HG03175 (cell line): ENCODE measurements around the gene GASK1A.
"Not testable (repeated sequence)": the region's sequence is repeated elsewhere in the genome, so short reads cannot be mapped to it uniquely, and the experiment has no call there.

Experiments
- ATAC-seq: cut with Tn5 transposase; IDR thresholded peaks from one replicate; pipeline ENCODE4 v1.9.1; 2021; ENCODE audit warnings: mild to moderate bottlenecking, moderate library complexity; ENCODE audit not compliant: unreplicated experiment

The GASK1A gene

DNA sequence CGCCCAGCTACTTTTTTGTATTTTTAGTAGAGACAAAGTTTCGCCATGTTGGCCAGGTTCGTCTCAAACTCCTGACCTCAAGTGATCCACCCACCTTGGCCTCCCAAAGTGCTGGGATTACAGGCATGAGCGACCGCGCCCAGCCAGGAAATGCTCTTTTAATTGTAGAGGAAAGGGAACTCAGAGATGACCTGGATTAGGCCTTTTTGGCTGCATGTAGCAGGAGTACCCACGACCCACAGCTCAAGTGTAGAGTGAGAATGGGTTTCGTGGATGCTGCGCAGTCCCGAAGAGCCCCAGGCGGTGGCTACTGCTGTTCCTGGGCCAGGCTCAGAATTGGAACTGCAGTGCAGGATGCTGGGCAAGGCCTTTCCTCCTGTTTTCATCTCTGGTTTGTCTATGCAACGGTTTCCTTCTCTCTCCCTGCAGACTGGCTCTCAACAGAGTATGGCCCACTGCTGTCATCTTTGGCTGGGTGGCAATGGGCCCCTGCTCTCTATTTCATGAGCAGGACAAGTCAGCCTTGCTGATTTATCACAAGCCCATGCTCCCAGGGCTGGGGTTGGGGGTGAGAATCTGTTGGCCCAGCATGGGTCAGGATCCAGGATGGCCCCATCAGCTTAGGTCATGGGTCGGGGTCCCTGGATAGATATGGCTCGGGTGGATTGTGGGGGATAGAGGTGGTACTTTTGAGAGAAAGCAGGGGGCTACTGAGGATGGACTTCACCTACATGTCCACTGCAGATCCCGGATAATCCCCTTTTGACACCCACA lies 51.2 kb downstream of the GASK1A start:
- no peak for ATAC-seq

- ATAC-seq: no peak
Observed at GRCh38 chr3:43031485-43031884, 52.4 kb downstream of the GASK1A start.

GRCh38 chr3:43031889-43032545 lies 52.9 kb downstream of the GASK1A start:
- no peak for ATAC-seq

DNA sequence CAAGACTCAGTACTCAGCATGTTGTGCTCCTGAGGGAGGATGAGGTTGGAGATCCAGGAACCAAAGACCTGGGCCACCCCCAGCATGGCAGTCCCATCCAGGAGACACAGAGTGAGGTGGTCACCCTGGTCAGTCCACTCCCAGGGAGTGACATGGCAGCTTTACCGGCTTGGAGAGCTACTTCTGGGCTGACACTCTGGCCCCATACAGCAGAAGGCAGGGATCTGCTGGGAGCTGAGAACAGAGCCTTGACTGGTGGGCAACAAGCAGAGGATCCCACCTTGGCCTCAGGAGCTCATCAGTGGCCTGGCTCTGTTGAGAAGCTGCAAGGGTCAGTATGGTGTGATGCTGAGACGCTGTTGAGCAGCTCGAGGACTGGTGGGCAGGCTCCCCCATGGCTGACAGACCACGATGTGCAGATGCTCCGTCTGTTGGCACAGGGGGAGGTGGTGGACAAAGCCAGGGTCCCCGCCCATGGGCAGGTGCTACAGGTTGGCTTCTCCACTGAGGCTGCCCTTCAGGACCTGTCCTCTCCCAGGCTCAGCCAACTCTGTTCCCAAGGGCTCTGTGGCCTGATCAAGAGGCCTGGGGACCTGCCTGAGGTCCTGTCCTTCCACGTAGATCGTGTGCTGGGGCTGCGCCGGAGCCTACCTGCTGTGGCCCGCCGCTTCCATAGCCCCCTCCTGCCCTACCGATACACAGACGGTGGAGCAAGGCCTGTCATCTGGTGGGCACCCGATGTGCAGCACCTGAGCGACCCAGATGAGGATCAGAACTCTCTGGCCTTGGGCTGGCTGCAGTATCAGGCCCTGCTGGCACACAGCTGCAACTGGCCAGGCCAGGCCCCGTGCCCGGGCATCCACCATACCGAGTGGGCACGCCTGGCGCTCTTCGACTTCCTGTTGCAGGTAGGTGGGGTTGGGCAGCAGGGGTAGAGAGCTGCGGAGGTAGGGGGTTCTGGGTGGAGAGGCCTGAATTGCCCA lies 53.8 kb downstream of the GASK1A start:
- ATAC-seq: no peak

DNA sequence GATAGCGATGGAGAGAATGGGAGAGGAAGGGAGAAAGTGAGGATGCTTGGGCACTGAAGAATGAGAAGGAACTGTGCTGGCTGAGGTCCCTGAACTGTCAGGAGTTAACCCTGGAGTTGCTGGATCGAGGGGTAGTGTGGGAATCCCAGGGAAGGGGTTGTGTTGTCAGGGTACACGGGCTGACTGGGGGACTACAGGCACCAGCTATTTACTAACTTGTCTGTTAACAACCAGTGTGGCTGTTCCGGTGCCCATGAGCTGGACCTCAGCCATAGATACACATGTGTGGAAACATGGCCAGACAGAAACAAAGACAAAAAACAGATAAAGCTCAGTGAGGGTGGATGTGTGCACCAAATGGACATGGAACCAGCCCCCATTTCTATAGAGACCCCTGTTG lies 55.1 kb downstream of the GASK1A start:
- ATAC-seq: no peak

DNA sequence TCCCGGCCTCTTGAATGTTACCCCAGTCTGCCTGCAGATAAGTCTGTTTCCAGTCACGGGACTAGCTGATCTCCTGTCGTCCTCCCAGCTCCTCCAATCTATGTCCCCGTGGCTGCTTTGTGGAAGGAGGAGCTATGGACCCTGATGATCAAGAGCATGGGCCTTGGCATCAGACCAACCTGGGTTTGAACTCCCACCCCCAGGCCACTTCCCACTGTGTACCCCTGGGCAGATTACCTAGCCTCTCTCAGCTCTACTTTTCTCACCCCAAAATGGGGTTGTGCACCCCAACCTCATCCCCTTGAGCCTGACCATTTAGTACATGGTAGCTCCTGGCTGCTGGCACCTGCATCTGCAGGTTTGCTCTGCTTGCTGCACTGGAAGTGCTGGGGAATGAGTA lies 55.8 kb downstream of the GASK1A start:
- ATAC-seq: no peak

GRCh38 chr3:43035801-43036365 lies 56.8 kb downstream of the GASK1A start:
- no peak for ATAC-seq

DNA sequence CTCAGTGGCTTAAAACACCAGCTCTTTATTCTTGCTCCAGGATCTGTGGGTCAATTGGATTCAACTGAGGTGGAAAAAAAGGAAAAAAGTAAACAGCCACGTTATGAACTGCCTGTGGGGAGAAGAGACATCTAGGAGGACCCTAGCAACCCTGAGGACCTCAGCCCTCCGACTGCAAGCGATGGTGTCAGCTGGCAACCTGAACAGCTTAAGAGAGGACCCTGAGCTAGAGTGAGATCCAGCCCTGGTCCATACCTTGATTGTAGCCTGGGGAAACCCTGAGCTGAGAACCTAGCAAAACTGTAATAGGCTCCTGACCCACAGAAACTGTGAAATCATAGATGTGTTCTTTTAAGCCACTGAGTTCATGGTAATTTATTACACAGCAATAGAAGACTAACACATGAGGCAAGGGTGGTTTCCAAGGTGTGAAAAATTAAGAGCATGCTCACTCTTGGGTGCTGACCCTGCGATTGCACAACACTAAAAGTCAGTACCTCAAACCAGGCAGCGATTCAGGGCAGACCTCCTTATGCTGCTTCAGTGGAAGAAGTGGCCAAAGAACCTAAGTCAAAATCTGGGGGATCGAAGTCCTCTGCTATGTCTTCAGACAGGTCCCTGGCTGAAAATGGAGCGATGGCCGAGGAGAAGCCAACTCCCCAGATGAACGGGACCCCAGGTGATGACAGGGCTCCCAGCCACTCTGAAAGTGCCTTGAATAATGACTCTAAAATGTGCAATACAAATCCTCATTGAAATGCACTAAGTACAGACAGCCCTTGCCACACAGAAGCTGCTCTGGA lies 57.7 kb downstream of the GASK1A start:
- no peak for ATAC-seq

GRCh38 chr3:43038010-43038409 lies 58.9 kb downstream of the GASK1A start:
- ATAC-seq: peak; percentile 44

GRCh38 chr3:43041517-43041916 lies 62.4 kb downstream of the GASK1A start:
- no peak for ATAC-seq

- ATAC-seq: no peak
Observed at GRCh38 chr3:43043071-43043766, 64.1 kb downstream of the GASK1A start.

GRCh38 chr3:43043793-43044192 lies 64.7 kb downstream of the GASK1A start:
- no peak for ATAC-seq

- ATAC-seq: not testable (repeated sequence)
Observed at GRCh38 chr3:43045079-43045478, 66.0 kb downstream of the GASK1A start.

DNA sequence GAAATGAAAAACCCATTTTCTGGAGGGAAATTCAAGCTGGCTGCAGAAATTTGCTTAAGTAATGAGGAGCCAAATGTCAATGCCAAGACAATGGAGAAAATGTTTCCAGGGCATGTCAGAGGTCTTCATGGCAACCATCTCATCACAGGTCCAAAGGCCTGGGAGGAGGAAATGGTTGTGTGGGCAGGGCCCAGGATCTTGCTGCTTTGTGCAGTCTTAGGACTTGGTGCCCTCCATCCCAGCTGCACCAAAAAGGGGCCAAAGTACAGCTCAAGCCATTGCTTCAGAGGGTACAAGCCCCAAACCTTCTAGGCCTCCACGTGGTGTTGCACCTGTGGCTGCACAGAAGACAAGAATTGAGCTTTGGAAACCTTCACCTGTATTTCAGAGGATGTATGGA lies 67.5 kb downstream of the GASK1A start:
- no peak for ATAC-seq

DNA sequence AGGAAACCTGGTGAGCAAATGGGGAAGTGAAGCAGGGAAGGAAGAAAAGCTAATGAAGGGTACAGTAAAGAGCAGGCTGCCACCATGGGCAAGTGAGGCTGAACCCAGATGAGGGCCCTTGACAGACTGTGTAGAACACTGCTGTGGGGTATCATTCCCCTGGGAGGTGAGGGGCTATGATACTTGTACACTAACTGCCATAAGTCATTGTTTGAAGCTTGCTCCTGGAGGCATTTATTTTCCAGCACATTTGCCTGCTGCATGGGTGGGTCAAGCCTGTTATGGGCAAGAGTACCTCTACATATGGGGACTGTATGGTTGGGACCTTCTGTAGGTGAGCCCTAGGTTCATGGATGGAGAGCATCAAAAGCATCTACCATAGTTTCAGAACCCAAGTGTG lies 69.4 kb downstream of the GASK1A start:
- no peak for ATAC-seq

- no peak for ATAC-seq
Observed at GRCh38 chr3:43053291-43053690, 74.2 kb downstream of the GASK1A start.

GRCh38 chr3:43054754-43055153 lies 75.6 kb downstream of the GASK1A start:
- no peak for ATAC-seq

DNA sequence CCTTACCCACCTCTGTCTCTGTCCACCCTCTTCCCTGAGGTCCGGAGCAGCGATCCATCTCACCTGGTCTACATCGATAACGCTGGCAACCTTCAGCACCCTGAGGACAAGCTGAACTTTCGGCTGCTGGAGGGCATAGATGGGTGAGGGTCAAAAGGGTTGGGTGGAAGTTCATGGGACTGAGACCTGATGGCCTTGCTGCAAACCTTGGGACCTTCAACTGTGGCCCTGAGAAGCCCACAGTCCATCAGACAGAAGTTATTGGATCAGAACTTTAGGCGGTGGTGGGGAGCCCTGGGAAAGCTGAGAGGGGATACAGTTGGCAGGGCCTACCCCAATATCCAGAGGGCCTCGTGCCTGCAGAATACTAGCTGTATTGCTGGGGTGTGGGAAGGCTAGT lies 76.3 kb downstream of the GASK1A start:
- no peak for ATAC-seq
